ENCODE data around the gene TMEM8B. TPM values are rescaled to one million over a fixed set of nuclear protein-coding genes. Genes with fewer than 3 reads are reported as not detected.
A peak's percentile ranks its signal among the peaks of the same experiment; 100 is the strongest.

TMEM8B gene
- total RNA-seq, 1 experiment from 2014 or later = 4.6 TPM

GRCh38 chr9:35842020-35842745, 13.2 kb downstream of the TMEM8B start:
- TF ChIP-seq CTCF (IDR thresholded peaks at IDR 0.05; ENCODE audit: unreplicated experiment) = no peak

DNA sequence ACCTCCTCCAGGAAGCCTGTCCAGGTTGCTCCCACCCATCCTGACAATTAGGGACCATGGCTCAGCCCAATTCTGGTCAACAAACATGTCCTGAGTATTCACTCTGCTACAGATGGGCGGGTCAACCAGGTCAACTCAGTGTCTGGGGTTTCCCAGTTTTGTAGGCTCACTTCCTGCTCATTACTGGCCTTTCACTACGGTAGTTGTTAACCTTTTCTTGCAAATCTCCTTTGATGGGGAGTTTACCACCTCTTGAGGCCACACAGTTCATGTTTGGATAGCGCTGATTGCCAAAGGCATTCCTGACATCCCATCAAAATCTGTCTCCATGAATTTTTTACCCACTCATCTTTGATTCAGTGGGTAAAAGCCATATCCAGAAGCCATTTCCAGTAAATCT, 13.8 kb downstream of the TMEM8B start:
- H3K36me3 Mint-ChIP-seq (ENCODE audit: insufficient read depth, unreplicated experiment) = no peaks in the 10 kb centered on the region
- CTCF ChIA-PET = interaction anchor here (0.8 to 1.5 kb wide), 4 partner anchors 9 to 53 kb away, joined by 3 to 6 read pairs (median 4); no protein-coding TSS in a partner anchor
- peaks cover 10% of the 10 kb centered on the region for H3K27me3 Mint-ChIP-seq (ENCODE audit: insufficient read depth, unreplicated experiment)
- H3K4me3 Mint-ChIP-seq (ENCODE audit: unreplicated experiment) = no peak overlapping the region
- intact Hi-C loops (cut with micrococcal nuclease) = no loop called here
- POLR2A ChIA-PET = no interaction called here
- TF ChIP-seq CTCF (IDR thresholded peaks at IDR 0.05; ENCODE audit: unreplicated experiment) = no peak
- no peaks in the 10 kb centered on the region for H3K9me3 Mint-ChIP-seq (ENCODE audit: unreplicated experiment)
- BruUV-seq (replicated peaks) = no TSS peak
- peaks cover 17% of the 10 kb centered on the region for H3K4me1 Mint-ChIP-seq (ENCODE audit: insufficient read depth, unreplicated experiment)
- no peak overlapping the region for H3K27ac Mint-ChIP-seq (ENCODE audit: low read depth, unreplicated experiment)
- no peak for DNase-seq (ENCODE audit: unreplicated experiment)

More at GRCh38 chr9:35842020-35842745, 13.2 kb downstream of the TMEM8B start:
- H3K36me3 Mint-ChIP-seq (ENCODE audit: insufficient read depth, unreplicated experiment) = no peaks in the 10 kb centered on the region
- H3K27me3 Mint-ChIP-seq (ENCODE audit: insufficient read depth, unreplicated experiment) = peaks cover 10% of the 10 kb centered on the region
- CTCF ChIA-PET = interaction anchor here (0.7 to 1.4 kb wide), 5 partner anchors 10 to 60 kb away, joined by 3 to 6 read pairs (median 4); no protein-coding TSS in a partner anchor
- intact Hi-C loops (cut with micrococcal nuclease) = no loop called here
- no peak overlapping the region for H3K4me3 Mint-ChIP-seq (ENCODE audit: unreplicated experiment)
- H3K27ac Mint-ChIP-seq (ENCODE audit: low read depth, unreplicated experiment) = no peak overlapping the region
- peaks cover 11% of the 10 kb centered on the region for H3K4me1 Mint-ChIP-seq (ENCODE audit: insufficient read depth, unreplicated experiment)
- POLR2A ChIA-PET = interaction anchor here (1.2 kb wide), 1 partner anchor 9 kb away, joined by 3 read pairs; no protein-coding TSS in a partner anchor
- BruUV-seq (replicated peaks) = no TSS peak
- peak; percentile 41 for DNase-seq (ENCODE audit: unreplicated experiment)
- no peaks in the 10 kb centered on the region for H3K9me3 Mint-ChIP-seq (ENCODE audit: unreplicated experiment)

DNA sequence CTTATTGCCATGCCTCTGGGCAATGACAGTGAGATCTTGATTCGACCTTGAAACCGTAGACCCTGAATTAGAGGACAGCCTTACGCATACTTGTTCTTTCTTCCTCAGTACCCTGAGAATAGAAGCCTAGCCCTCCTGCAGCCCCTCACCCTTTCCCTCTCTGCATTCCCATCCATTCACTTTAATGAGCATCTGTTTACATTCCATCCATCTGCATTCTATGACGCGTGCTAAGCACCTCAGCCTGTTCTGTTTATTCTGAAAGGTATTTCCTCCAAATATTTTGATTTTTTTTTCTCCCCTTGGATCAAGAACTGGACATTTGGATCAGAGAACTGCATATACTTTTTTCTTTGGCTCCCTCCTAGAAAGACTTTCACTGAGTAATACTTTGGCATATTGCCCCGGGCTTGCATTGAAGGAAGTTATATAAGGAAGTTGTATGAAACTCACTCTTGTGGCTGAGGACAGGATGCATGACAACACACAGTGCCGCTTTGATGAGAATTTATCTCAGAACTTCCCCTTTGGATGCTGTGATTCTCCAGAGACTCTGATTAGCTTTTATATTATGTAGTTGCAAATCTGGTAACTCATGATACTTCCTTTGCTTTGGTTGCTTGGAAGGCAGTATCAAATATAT, 15.7 kb downstream of the TMEM8B start:
- intact Hi-C loops (cut with micrococcal nuclease) = no loop called here
- H3K4me3 Mint-ChIP-seq (ENCODE audit: unreplicated experiment) = no peak overlapping the region

More for the DNA sequence above, 15.7 kb downstream of the TMEM8B start:
- ChIA-PET CTCF (interaction anchor here (0.6 to 1.4 kb wide), 7 partner anchors 9 to 371 kb away, joined by 3 to 5 read pairs (median 4); no protein-coding TSS in a partner anchor), POLR2A (interaction anchor here (1.1 to 1.8 kb wide), 4 partner anchors 16 to 55 kb away, joined by 3 to 5 read pairs (median 4); partner anchors contain the start of genes FAM221B, HINT2 and TMEM8B)
- Mint-ChIP-seq H3K4me1 (ENCODE audit: insufficient read depth, unreplicated experiment) (peaks cover 28% of the 10 kb centered on the region), H3K27me3 (ENCODE audit: insufficient read depth, unreplicated experiment) (peaks cover under 1% of the 10 kb centered on the region), H3K27ac (ENCODE audit: low read depth, unreplicated experiment) (peak overlapping the region; percentile 14), H3K36me3 (ENCODE audit: insufficient read depth, unreplicated experiment) (no peaks in the 10 kb centered on the region), H3K9me3 (ENCODE audit: unreplicated experiment) (no peaks in the 10 kb centered on the region)
- no peak for TF ChIP-seq CTCF (IDR thresholded peaks at IDR 0.05; ENCODE audit: unreplicated experiment)
- DNase-seq (ENCODE audit: unreplicated experiment) = peak; percentile 87
- BruUV-seq (replicated peaks) = no TSS peak
